Breast epithelium (tissue), 3 donors: ENCODE data around the gene RABGAP1L.

Source experiments
- POLR2A ChIP-seq: fragments of 450-650 bp; IDR thresholded peaks from one replicate; pipeline ENCODE4 v1.6.1; 2016; ENCODE audit warnings: antibody characterized with exemption, mild to moderate bottlenecking, moderate library complexity
- POLR2AphosphoS5 ChIP-seq, 3 donors: sonication (generic); formaldehyde crosslinking; IDR thresholded peaks; one replicate each; pipeline ENCODE4 v1.6.1; 2017; ENCODE audit warnings: antibody characterized with exemption in 3 of 3
- TF ChIP-seq, protein P1 (sequence below), 3 donors: fragments of 450-650 bp; IDR thresholded peaks; one replicate each; pipeline ENCODE4 v1.5.1; 2016 to 2017; ENCODE audit warnings: antibody characterized with exemption in 3 of 3, mild to moderate bottlenecking in 3 of 3, moderate library complexity in 3 of 3

DNA sequence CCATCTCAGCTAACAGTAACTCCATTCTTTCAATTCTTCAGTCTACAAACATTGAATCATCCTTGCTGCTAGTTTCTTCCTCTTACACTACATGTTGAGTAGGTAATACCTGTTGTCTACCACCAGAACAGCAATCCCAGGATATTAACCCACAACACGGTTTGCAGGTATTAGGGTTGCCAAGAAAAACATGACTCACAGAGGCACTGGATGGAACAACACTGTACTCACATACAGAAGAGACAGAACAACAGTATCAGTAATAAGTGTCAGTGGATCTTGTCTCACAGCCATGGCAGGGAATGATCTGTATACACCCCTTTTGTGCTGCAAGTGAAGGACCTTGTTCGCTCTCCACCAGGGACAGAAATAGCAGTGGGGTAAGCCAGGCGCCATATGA is 500.5 kb downstream of the RABGAP1L start:
- TF ChIP-seq, protein P1, sequence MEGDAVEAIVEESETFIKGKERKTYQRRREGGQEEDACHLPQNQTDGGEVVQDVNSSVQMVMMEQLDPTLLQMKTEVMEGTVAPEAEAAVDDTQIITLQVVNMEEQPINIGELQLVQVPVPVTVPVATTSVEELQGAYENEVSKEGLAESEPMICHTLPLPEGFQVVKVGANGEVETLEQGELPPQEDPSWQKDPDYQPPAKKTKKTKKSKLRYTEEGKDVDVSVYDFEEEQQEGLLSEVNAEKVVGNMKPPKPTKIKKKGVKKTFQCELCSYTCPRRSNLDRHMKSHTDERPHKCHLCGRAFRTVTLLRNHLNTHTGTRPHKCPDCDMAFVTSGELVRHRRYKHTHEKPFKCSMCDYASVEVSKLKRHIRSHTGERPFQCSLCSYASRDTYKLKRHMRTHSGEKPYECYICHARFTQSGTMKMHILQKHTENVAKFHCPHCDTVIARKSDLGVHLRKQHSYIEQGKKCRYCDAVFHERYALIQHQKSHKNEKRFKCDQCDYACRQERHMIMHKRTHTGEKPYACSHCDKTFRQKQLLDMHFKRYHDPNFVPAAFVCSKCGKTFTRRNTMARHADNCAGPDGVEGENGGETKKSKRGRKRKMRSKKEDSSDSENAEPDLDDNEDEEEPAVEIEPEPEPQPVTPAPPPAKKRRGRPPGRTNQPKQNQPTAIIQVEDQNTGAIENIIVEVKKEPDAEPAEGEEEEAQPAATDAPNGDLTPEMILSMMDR (IDR thresholded peaks at IDR 0.05) = no peak
- no peak for TF ChIP-seq POLR2AphosphoS5 (IDR thresholded peaks at IDR 0.05)
- no peak for TF ChIP-seq POLR2A
